H1 (cell line): ENCODE data around the gene GPRIN3. TPM values are rescaled to one million over a fixed set of nuclear protein-coding genes. Genes with fewer than 3 reads are reported as not detected.

Experiments used
- RBBP5 ChIP-seq: IDR thresholded peaks from 2 replicates; pipeline ENCODE4 v1.7.1; 2012; ENCODE audit warnings: low read depth, mild to moderate bottlenecking, inconsistent platforms, low read length, moderate library complexity, borderline replicate concordance
- SIN3A ChIP-seq, 2 experiments: IDR thresholded peaks in 1 of 2; conservative IDR thresholded peaks in 1 of 2; 2 replicates each; pipeline ENCODE4 v1.6.1; 2011 to 2012; ENCODE audit warnings: low read length in 2 of 2, improper control_type of control experiment in 1 of 2, low read depth in 1 of 2, mild to moderate bottlenecking in 1 of 2
- SRF ChIP-seq: IDR thresholded peaks from 2 replicates; pipeline ENCODE4 v1.6.1; 2011; ENCODE audit warnings: mild to moderate bottlenecking, low read depth, low read length, moderate library complexity
- polyA plus RNA-seq, 7 experiments: library from polyadenylated mRNA; depleted of rRNA in 3 of 7; stranded (reverse) in 5 of 7; unstranded in 2 of 7; fragments of >200 nt in 5 of 7; fragments of 200-250 nt in 2 of 7; gene quantifications; 1 replicate in 5 of 7; 2 replicates in 1 of 7; 4 replicates in 1 of 7; pipeline versions ENCODE4 v1.2.1 to v1.2.3, GENCODE V29; 2011 to 2013; ENCODE audit warnings: missing spikeins in 2 of 7, mixed read lengths in 2 of 7
- total RNA-seq: library from RNA; stranded (reverse); fragmentation: NEBNext Ultra II Directional; extraction: Animal tissue kit (Norgen Biotek cat#: 25700); gene quantifications from 2 replicates; pipeline ENCODE4 v1.2.1, GENCODE V29; 2021

The GPRIN3 gene
- total and polyA plus RNA-seq, 2 of the 8 experiments (the other 6 are each of a cell fraction or from before 2014, with no cell fraction given), result 0.17 to 1.4 TPM

DNA sequence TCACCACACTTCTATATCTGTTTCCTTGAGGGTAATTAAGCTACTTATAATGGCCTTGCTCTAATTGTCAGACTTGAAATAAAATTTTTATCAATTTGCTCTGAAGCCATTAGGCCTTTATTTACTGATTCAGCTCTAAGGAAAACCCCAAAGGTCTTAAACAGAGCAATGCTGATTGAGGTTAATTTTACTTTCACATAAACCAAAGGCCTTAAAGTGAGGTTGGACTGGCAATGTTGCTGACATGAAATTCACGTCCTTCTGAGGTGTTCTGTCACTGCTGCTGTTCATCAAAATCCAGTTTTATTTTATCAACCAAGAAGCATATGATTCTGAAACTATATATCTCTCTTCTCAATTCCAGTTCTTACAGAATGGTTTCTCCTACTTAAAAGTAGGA is 21.7 kb upstream of the GPRIN3 start (continued):
- TF ChIP-seq SRF (no peak), SIN3A (conservative IDR thresholded peaks at IDR 0.05 in 1 of 2, IDR thresholded peaks at IDR 0.05 in 1 of 2; ENCODE audit: low read depth in 1 of 2, low read length in 2 of 2) (no peak), RBBP5 (no peak)
